DND-41 (cell line): ENCODE measurements around the gene LMO7.

Source experiments
- ATAC-seq: fragments of 200-7000 bp; cut with Tn5 transposase; 3 replicates; pipeline ENCODE4 v1.9.1; 2021; ENCODE audit warnings: low read depth; ENCODE audit not compliant: insufficient read depth
- DNase-seq: peaks from one replicate; pipeline ENCODE4 v3.0.0-alpha.2; 2020
- H2AFZ ChIP-seq: 2 replicates; pipeline ENCODE4 v1.6.0; 2012; ENCODE audit warnings: low read depth, low read length
- H3K27ac ChIP-seq: 2 replicates; pipeline ENCODE4 v1.5.1; 2012; ENCODE audit warnings: low read length, inconsistent platforms
- H3K27me3 ChIP-seq: fragments of 200-600 bp; sonication (generic); 2 replicates; pipeline ENCODE4 v1.6.0; 2012; ENCODE audit warnings: low read length, mild to moderate bottlenecking, inconsistent platforms; ENCODE audit not compliant: insufficient read depth, poor library complexity
- H3K36me3 ChIP-seq: 2 replicates; pipeline ENCODE4 v1.5.1; 2012; ENCODE audit warnings: low read length, inconsistent platforms; ENCODE audit not compliant: insufficient read depth
- H3K4me1 ChIP-seq: 2 replicates; pipeline ENCODE4 v1.5.1; 2012; ENCODE audit warnings: mild to moderate bottlenecking, low read length; ENCODE audit not compliant: insufficient read depth
- H3K4me2 ChIP-seq: 2 replicates; pipeline ENCODE4 v1.6.0; 2012; ENCODE audit warnings: mild to moderate bottlenecking, moderate library complexity, low read length, inconsistent platforms; ENCODE audit not compliant: insufficient read depth
- H3K4me3 ChIP-seq, 2 experiments: fragments of 200-600 bp in 1 of 2; shearing (Covaris generic) in 1 of 2; 2 replicates each; pipeline ENCODE4 v1.5.1; 2012 to 2016; ENCODE audit warnings: inconsistent platforms in 2 of 2, low read length in 2 of 2, mild to moderate bottlenecking in 2 of 2, low read depth in 1 of 2, moderate library complexity in 1 of 2
- H3K79me2 ChIP-seq: 2 replicates; pipeline ENCODE4 v1.6.0; 2012; ENCODE audit warnings: low read length, inconsistent platforms; ENCODE audit not compliant: insufficient read depth
- H3K9ac ChIP-seq: 2 replicates; pipeline ENCODE4 v1.6.0; 2012; ENCODE audit warnings: low read depth, mild to moderate bottlenecking, inconsistent platforms, low read length, moderate library complexity
- H3K9me3 ChIP-seq: 2 replicates; pipeline ENCODE4 v1.5.1; 2012; ENCODE audit warnings: low read length, moderate library complexity, mild to moderate bottlenecking, inconsistent platforms; ENCODE audit not compliant: insufficient read depth, severe bottlenecking
- H4K20me1 ChIP-seq: 2 replicates; pipeline ENCODE4 v1.6.0; 2012; ENCODE audit warnings: low read length; ENCODE audit not compliant: insufficient read depth
- EZH2 ChIP-seq: IDR thresholded peaks from 3 replicates; pipeline ENCODE4 v1.6.1; 2012; ENCODE audit warnings: borderline replicate concordance, low read depth, mild to moderate bottlenecking, moderate library complexity, low read length, inconsistent platforms; ENCODE audit not compliant: severe bottlenecking
- TF ChIP-seq, protein P1 (sequence below): IDR thresholded peaks from 2 replicates; pipeline ENCODE4 v1.5.1; 2012; ENCODE audit warnings: borderline replicate concordance, low read length, moderate library complexity, mild to moderate bottlenecking; ENCODE audit not compliant: poor library complexity, severe bottlenecking; ENCODE audit errors: extremely low read depth

LMO7 gene

GRCh38 chr13:75782985-75783384, 146.9 kb downstream of the LMO7 start:
- Histone ChIP-seq H3K27me3 (no peaks in the 10 kb centered on the region), H3K79me2 (no peaks in the 10 kb centered on the region), H3K36me3 (no peaks in the 10 kb centered on the region), H4K20me1 (no peaks in the 10 kb centered on the region), H2AFZ (no peak overlapping the region), H3K9me3 (no peaks in the 10 kb centered on the region), H3K27ac (no peak overlapping the region), H3K4me1 (no peaks in the 10 kb centered on the region), H3K4me2 (no peak overlapping the region), H3K9ac (no peak overlapping the region), H3K4me3 (no peak overlapping the region)
- ATAC-seq = no peak
- TF ChIP-seq EZH2 = no peak
- DNase-seq = no peak

DNA sequence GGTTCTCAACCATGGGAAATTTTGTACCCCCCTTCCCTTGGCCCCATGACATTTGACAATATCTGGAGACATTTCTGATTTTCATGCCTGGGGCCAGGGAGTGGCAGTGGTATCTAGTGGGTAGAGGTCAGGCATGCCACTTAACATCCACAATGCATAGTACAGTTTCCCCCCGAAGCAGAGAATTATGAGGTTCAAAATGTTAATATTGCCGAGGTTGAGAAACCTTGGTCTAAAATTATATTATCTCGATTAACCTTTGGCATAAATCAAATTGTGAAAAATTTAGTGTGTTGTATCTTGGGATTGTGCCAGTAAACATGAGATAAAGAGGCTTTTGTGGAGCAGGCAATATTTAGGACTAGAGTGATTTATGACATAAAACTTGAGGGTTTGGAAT, 147.9 kb downstream of the LMO7 start:
- H3K27me3 ChIP-seq = no peaks in the 10 kb centered on the region
- H3K4me3 ChIP-seq = no peak overlapping the region
- no peaks in the 10 kb centered on the region for H4K20me1 ChIP-seq
- no peak for ATAC-seq
- no peaks in the 10 kb centered on the region for H3K4me1 ChIP-seq
- H3K79me2 ChIP-seq = no peaks in the 10 kb centered on the region
- DNase-seq = no peak
- H3K27ac ChIP-seq = no peak overlapping the region
- no peaks in the 10 kb centered on the region for H3K9me3 ChIP-seq
- H2AFZ ChIP-seq = no peak overlapping the region
- TF ChIP-seq, protein P1, sequence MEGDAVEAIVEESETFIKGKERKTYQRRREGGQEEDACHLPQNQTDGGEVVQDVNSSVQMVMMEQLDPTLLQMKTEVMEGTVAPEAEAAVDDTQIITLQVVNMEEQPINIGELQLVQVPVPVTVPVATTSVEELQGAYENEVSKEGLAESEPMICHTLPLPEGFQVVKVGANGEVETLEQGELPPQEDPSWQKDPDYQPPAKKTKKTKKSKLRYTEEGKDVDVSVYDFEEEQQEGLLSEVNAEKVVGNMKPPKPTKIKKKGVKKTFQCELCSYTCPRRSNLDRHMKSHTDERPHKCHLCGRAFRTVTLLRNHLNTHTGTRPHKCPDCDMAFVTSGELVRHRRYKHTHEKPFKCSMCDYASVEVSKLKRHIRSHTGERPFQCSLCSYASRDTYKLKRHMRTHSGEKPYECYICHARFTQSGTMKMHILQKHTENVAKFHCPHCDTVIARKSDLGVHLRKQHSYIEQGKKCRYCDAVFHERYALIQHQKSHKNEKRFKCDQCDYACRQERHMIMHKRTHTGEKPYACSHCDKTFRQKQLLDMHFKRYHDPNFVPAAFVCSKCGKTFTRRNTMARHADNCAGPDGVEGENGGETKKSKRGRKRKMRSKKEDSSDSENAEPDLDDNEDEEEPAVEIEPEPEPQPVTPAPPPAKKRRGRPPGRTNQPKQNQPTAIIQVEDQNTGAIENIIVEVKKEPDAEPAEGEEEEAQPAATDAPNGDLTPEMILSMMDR = no peak
- TF ChIP-seq EZH2 = no peak
- no peak overlapping the region for H3K4me2 ChIP-seq
- H3K9ac ChIP-seq = no peak overlapping the region
- H3K36me3 ChIP-seq = no peaks in the 10 kb centered on the region

- Histone ChIP-seq H3K4me1 (no peaks in the 10 kb centered on the region), H4K20me1 (no peaks in the 10 kb centered on the region), H3K4me3 (no peak overlapping the region), H3K79me2 (no peaks in the 10 kb centered on the region), H3K27me3 (no peaks in the 10 kb centered on the region), H2AFZ (no peak overlapping the region), H3K9me3 (no peaks in the 10 kb centered on the region), H3K4me2 (no peak overlapping the region), H3K27ac (no peak overlapping the region), H3K9ac (no peak overlapping the region), H3K36me3 (no peaks in the 10 kb centered on the region)
- no peak for DNase-seq
- ATAC-seq = no peak
- no peak for TF ChIP-seq EZH2
- TF ChIP-seq, protein P1 = no peak
Observed at GRCh38 chr13:75785130-75785529, 149.0 kb downstream of the LMO7 start.

GRCh38 chr13:75787249-75787928, 151.3 kb downstream of the LMO7 start:
- no peaks in the 10 kb centered on the region for H3K79me2 ChIP-seq
- DNase-seq (no peak), ATAC-seq (no peak)
- H3K36me3 ChIP-seq = no peaks in the 10 kb centered on the region
- H3K9ac ChIP-seq = no peak overlapping the region
- no peak overlapping the region for H3K4me3 ChIP-seq
- TF ChIP-seq, protein P1 = no peak
- no peak for TF ChIP-seq EZH2
- no peak overlapping the region for H2AFZ ChIP-seq
- H3K27me3 ChIP-seq = no peaks in the 10 kb centered on the region
- H3K4me2 ChIP-seq = no peak overlapping the region
- no peaks in the 10 kb centered on the region for H4K20me1 ChIP-seq
- H3K9me3 ChIP-seq = no peaks in the 10 kb centered on the region
- no peak overlapping the region for H3K27ac ChIP-seq
- no peaks in the 10 kb centered on the region for H3K4me1 ChIP-seq
